ENCODE results near the gene MUC12.
"Not testable (repeated sequence)": the region's sequence is repeated elsewhere in the genome, so short reads cannot be mapped to it uniquely, and the experiment has no call there.

The MUC12 gene

DNA sequence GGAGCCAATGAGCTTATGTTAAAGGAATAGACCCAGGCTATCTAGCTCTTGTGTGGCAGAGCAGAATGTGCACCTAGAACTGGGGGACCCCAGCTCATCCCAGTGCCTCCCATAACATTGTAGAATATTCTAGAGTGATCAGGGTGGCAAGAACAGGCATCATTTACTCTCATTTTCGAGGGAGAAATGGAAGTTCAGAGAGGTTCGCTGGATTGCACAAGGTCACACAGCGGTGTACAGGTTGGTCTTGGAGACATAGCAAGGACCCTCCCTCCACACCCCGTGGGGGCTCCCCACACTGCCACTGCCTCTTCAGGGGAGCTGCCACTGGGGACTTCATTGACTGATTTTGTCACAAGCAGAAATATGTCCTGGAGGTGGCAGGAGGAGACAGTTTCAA is 8.9 kb downstream of the MUC12 start:
- H3K27me3 ChIP-seq (ENCODE audit: insufficient read depth, insufficient read length) = no peaks in the 10 kb centered on the region
- TF ChIP-seq ZNF274 (IDR thresholded peaks at IDR 0.05; ENCODE audit: low read depth, low read length) (no peak), YY1 (IDR thresholded peaks at IDR 0.05; ENCODE audit: insufficient read depth, insufficient read length) (no peak), SUZ12 (IDR thresholded peaks at IDR 0.05; ENCODE audit: extremely low read depth, insufficient read depth, insufficient read length) (no peak)
- H3K36me3 ChIP-seq (ENCODE audit: insufficient read depth, insufficient read length, low read length) = no peaks in the 10 kb centered on the region
- H3K4me1 ChIP-seq (ENCODE audit: insufficient read depth, insufficient read length) = no peaks in the 10 kb centered on the region
- H3K4me3 ChIP-seq (ENCODE audit: insufficient read length, low read depth) = no peak overlapping the region
- no peak for DNase-seq (ENCODE audit: low read depth, low spot score)
- no peaks in the 10 kb centered on the region for H3K9me3 ChIP-seq (ENCODE audit: insufficient read depth, low read length)
- H3K9ac ChIP-seq (ENCODE audit: insufficient read length, low read depth) = no peak overlapping the region

DNA sequence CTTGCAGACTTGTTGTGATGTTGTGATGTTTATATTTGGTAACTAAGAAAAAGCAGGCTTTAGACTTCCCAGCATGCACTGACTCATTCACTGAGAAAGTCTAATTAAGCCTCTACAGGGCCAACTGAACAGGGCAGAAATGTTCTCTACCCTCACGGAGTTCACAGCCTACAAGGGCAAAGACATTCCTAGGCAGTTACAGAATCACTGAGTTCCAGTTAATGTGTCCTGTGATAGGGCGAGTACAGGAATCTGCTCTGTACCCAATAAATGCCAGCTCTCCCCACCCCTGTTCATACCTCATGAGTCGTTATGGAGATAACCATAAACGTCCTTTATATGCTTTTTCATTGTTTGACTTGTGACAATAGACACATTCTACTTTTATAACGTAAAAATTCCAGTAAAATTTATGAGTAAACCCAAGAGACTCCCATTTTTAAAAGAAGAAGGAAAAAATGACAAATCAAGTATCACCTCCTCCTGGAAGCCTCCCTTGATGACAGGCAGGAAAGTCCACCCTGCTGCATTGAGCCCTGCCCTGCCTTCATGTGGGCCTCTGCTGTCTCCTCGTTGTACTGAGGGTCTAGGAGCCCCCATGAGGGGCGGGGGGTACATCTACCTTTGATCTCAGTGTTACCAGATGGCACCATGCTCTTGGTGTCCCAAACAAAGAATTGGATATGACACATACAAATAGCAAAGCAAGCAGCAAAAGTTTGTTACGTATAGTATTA is 14.3 kb downstream of the MUC12 start:
- no peaks in the 10 kb centered on the region for H3K9me3 ChIP-seq (ENCODE audit: insufficient read depth, low read length)
- no peak overlapping the region for H3K4me3 ChIP-seq (ENCODE audit: insufficient read length, low read depth)
- no peak for DNase-seq (ENCODE audit: low read depth, low spot score)
- peaks cover 3% of the 10 kb centered on the region for H3K4me1 ChIP-seq (ENCODE audit: insufficient read depth, insufficient read length)
- no peak overlapping the region for H3K9ac ChIP-seq (ENCODE audit: insufficient read length, low read depth)
- H3K27me3 ChIP-seq (ENCODE audit: insufficient read depth, insufficient read length) = no peaks in the 10 kb centered on the region
- H3K36me3 ChIP-seq (ENCODE audit: insufficient read depth, insufficient read length, low read length) = no peaks in the 10 kb centered on the region
- TF ChIP-seq YY1 (IDR thresholded peaks at IDR 0.05; ENCODE audit: insufficient read depth, insufficient read length) (no peak), ZNF274 (IDR thresholded peaks at IDR 0.05; ENCODE audit: low read depth, low read length) (no peak), SUZ12 (IDR thresholded peaks at IDR 0.05; ENCODE audit: extremely low read depth, insufficient read depth, insufficient read length) (no peak)

DNA sequence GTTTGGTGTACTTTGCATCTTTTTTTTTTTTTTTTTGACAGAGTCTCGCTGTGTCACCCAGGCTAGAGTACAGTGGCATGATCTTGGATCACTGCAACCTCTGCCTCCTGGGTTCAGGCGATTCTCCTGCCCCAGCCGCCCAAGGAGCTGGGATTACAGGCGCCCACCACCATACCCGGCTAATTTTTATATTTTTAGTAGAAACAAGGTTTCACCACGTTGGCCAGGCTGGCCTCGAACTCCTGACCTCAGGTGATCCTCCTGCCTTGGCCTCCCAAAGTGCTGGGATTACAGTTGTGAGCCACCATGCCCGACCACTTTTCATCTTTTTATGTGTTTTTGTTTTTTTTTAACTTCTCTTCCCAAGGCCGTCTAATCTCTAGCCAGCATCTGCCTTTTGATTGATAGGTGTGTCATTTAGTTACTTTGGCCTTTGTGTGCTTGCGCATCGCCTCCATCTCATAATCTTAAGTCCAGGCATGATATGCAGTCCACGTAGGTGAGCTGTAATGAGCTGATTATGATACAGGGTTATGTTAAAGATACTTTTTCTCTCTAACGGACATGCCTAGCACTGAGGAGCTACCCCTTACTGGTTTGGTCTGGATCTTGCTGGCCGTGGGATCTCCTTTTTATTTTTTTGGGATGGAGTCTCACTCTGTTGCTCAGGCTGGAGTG is 15.0 kb downstream of the MUC12 start:
- H3K9me3 ChIP-seq (ENCODE audit: insufficient read depth, low read length); DNase-seq (ENCODE audit: low read depth, low spot score); H3K36me3 ChIP-seq (ENCODE audit: insufficient read depth, insufficient read length, low read length); H3K4me1 ChIP-seq (ENCODE audit: insufficient read depth, insufficient read length); H3K27me3 ChIP-seq (ENCODE audit: insufficient read depth, insufficient read length); H3K4me3 ChIP-seq (ENCODE audit: insufficient read length, low read depth); H3K9ac ChIP-seq (ENCODE audit: insufficient read length, low read depth): not testable (repeated sequence)

DNA sequence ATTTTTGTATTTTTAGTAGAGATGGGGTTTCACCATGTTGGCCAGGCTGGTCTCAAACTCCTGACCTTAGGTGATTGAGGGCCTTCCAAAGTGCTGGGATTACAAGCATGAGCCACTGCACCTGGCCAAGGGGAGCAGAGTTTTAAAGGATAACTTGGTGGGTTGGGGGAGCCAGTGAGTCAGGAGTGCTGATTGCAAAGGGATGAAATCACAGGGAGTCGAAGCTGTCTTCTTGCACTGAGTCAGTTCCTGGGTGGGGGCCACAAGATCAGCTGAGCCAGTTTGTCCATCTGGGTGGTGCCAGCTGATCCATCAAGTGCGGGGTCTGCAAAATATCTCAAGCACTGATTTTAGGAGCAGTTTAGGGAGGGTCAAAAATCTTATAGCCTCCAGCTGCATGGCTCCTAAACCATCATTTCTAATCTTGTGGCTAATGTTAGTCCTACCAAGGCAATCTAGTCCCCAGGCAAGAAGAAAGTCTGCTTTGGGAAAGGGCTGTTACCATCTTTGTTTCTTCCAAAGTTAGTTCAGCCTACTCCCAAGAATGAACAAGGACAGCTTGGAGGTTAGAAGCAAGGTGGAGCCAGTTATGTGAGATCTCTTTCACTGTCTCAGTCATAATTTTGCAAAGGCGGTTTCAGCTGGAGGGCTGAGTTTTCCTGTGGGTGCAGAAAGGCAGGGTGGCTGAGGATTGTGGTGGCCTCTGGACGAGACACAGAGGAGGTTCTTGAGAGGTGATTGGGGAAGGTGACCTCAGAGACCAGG is 15.8 kb downstream of the MUC12 start:
- not testable (repeated sequence) for H3K9ac ChIP-seq (ENCODE audit: insufficient read length, low read depth); H3K9me3 ChIP-seq (ENCODE audit: insufficient read depth, low read length); H3K27me3 ChIP-seq (ENCODE audit: insufficient read depth, insufficient read length); H3K4me3 ChIP-seq (ENCODE audit: insufficient read length, low read depth); H3K36me3 ChIP-seq (ENCODE audit: insufficient read depth, insufficient read length, low read length); DNase-seq (ENCODE audit: low read depth, low spot score); H3K4me1 ChIP-seq (ENCODE audit: insufficient read depth, insufficient read length)

DNA sequence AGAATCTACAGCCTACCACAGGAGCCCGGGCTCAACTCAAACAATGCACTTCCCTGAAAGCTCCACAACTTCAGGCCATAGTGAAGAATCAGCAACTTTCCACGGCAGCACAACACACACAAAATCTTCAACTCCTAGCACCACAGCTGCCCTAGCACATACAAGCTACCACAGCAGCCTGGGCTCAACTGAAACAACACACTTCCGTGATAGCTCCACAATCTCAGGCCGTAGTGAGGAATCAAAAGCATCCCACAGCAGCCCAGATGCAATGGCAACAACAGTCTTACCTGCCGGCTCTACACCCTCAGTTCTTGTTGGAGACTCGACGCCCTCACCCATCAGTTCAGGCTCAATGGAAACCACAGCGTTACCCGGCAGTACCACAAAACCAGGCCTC is 22.3 kb downstream of the MUC12 start:
- no peak for TF ChIP-seq ZNF274 (IDR thresholded peaks at IDR 0.05; ENCODE audit: low read depth, low read length)
- TF ChIP-seq SUZ12 (IDR thresholded peaks at IDR 0.05; ENCODE audit: extremely low read depth, insufficient read depth, insufficient read length) = no peak
- no peak for TF ChIP-seq YY1 (IDR thresholded peaks at IDR 0.05; ENCODE audit: insufficient read depth, insufficient read length)
- no peaks in the 10 kb centered on the region for H3K36me3 ChIP-seq (ENCODE audit: insufficient read depth, insufficient read length, low read length)
- no peak for DNase-seq (ENCODE audit: low read depth, low spot score)
- H3K4me1 ChIP-seq (ENCODE audit: insufficient read depth, insufficient read length) = peaks cover 1% of the 10 kb centered on the region
- H3K4me3 ChIP-seq (ENCODE audit: insufficient read length, low read depth) = no peak overlapping the region
- no peaks in the 10 kb centered on the region for H3K9me3 ChIP-seq (ENCODE audit: insufficient read depth, low read length)
- no peak overlapping the region for H3K9ac ChIP-seq (ENCODE audit: insufficient read length, low read depth)
- H3K27me3 ChIP-seq (ENCODE audit: insufficient read depth, insufficient read length) = no peaks in the 10 kb centered on the region

DNA sequence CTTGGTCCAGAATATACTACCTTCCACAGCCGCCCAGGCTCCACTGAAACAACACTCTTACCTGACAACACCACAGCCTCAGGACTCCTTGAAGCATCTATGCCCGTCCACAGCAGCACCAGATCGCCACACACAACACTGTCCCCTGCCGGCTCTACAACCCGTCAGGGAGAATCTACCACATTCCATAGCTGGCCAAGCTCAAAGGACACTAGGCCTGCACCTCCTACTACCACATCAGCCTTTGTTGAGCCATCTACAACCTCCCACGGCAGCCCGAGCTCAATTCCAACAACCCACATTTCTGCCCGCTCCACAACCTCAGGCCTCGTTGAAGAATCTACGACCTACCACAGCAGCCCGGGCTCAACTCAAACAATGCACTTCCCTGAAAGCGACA is 22.9 kb downstream of the MUC12 start:
- not testable (repeated sequence) for H3K27me3 ChIP-seq (ENCODE audit: insufficient read depth, insufficient read length); H3K36me3 ChIP-seq (ENCODE audit: insufficient read depth, insufficient read length, low read length); DNase-seq (ENCODE audit: low read depth, low spot score); H3K4me3 ChIP-seq (ENCODE audit: insufficient read length, low read depth); H3K9ac ChIP-seq (ENCODE audit: insufficient read length, low read depth); H3K4me1 ChIP-seq (ENCODE audit: insufficient read depth, insufficient read length); H3K9me3 ChIP-seq (ENCODE audit: insufficient read depth, low read length)

DNA sequence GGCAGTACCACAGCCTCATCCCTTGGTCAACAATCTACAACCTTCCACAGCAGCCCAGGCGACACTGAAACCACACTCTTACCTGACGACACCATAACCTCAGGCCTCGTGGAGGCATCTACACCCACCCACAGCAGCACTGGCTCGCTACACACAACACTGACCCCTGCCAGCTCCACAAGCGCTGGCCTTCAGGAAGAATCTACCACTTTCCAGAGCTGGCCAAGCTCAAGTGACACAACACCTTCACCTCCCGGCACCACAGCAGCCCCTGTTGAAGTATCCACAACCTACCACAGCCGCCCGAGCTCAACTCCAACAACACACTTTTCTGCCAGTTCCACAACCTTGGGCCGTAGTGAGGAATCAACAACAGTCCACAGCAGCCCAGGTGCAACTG is 25.3 kb downstream of the MUC12 start:
- DNase-seq (ENCODE audit: low read depth, low spot score); H3K4me1 ChIP-seq (ENCODE audit: insufficient read depth, insufficient read length): not testable (repeated sequence)

DNA sequence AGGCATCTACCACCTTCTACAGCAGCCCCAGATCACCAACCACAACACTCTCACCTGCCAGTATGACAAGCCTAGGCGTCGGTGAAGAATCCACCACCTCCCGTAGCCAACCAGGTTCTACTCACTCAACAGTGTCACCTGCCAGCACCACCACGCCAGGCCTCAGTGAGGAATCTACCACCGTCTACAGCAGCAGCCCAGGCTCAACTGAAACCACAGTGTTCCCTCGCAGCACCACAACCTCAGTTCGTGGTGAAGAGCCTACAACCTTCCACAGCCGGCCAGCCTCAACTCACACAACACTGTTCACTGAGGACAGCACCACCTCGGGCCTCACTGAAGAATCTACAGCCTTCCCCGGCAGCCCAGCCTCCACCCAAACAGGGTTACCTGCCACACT is 29.2 kb downstream of the MUC12 start:
- H3K36me3 ChIP-seq (ENCODE audit: insufficient read depth, insufficient read length, low read length); H3K27me3 ChIP-seq (ENCODE audit: insufficient read depth, insufficient read length); H3K9me3 ChIP-seq (ENCODE audit: insufficient read depth, low read length); H3K9ac ChIP-seq (ENCODE audit: insufficient read length, low read depth); H3K4me3 ChIP-seq (ENCODE audit: insufficient read length, low read depth); H3K4me1 ChIP-seq (ENCODE audit: insufficient read depth, insufficient read length); DNase-seq (ENCODE audit: low read depth, low spot score): not testable (repeated sequence)

More for the DNA sequence above, 25.3 kb downstream of the MUC12 start:
- not testable (repeated sequence) for H3K27me3 ChIP-seq (ENCODE audit: insufficient read depth, insufficient read length); H3K36me3 ChIP-seq (ENCODE audit: insufficient read depth, insufficient read length, low read length); H3K9ac ChIP-seq (ENCODE audit: insufficient read length, low read depth); H3K4me3 ChIP-seq (ENCODE audit: insufficient read length, low read depth); H3K9me3 ChIP-seq (ENCODE audit: insufficient read depth, low read length)

DNA sequence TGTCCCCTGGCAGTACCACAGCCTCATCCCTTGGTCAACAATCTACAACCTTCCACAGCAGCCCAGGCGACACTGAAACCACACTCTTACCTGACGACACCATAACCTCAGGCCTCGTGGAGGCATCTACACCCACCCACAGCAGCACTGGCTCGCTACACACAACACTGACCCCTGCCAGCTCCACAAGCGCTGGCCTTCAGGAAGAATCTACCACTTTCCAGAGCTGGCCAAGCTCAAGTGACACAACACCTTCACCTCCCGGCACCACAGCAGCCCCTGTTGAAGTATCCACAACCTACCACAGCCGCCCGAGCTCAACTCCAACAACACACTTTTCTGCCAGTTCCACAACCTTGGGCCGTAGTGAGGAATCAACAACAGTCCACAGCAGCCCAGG is 30.0 kb downstream of the MUC12 start:
- not testable (repeated sequence) for H3K36me3 ChIP-seq (ENCODE audit: insufficient read depth, insufficient read length, low read length); H3K9ac ChIP-seq (ENCODE audit: insufficient read length, low read depth); H3K4me1 ChIP-seq (ENCODE audit: insufficient read depth, insufficient read length); DNase-seq (ENCODE audit: low read depth, low spot score); H3K9me3 ChIP-seq (ENCODE audit: insufficient read depth, low read length); H3K27me3 ChIP-seq (ENCODE audit: insufficient read depth, insufficient read length); H3K4me3 ChIP-seq (ENCODE audit: insufficient read length, low read depth)

DNA sequence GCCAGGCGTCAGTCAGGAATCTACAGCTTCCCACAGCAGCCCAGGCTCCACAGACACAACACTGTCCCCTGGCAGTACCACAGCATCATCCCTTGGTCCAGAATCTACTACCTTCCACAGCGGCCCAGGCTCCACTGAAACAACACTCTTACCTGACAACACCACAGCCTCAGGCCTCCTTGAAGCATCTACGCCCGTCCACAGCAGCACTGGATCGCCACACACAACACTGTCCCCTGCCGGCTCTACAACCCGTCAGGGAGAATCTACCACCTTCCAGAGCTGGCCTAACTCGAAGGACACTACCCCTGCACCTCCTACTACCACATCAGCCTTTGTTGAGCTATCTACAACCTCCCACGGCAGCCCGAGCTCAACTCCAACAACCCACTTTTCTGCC is 30.7 kb downstream of the MUC12 start:
- H3K4me3 ChIP-seq (ENCODE audit: insufficient read length, low read depth); H3K9me3 ChIP-seq (ENCODE audit: insufficient read depth, low read length); H3K4me1 ChIP-seq (ENCODE audit: insufficient read depth, insufficient read length); DNase-seq (ENCODE audit: low read depth, low spot score); H3K36me3 ChIP-seq (ENCODE audit: insufficient read depth, insufficient read length, low read length); H3K9ac ChIP-seq (ENCODE audit: insufficient read length, low read depth); H3K27me3 ChIP-seq (ENCODE audit: insufficient read depth, insufficient read length): not testable (repeated sequence)

DNA sequence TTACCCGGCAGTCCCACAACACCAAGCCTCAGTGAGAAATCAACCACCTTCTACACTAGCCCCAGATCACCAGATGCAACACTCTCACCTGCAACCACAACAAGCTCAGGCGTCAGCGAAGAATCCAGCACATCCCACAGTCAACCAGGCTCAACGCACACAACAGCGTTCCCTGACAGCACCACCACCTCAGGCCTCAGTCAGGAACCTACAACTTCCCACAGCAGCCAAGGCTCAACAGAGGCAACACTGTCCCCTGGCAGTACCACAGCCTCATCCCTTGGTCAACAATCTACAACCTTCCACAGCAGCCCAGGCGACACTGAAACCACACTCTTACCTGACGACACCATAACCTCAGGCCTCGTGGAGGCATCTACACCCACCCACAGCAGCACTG is 33.0 kb downstream of the MUC12 start:
- not testable (repeated sequence) for H3K36me3 ChIP-seq (ENCODE audit: insufficient read depth, insufficient read length, low read length); H3K9ac ChIP-seq (ENCODE audit: insufficient read length, low read depth); DNase-seq (ENCODE audit: low read depth, low spot score); H3K4me3 ChIP-seq (ENCODE audit: insufficient read length, low read depth); H3K4me1 ChIP-seq (ENCODE audit: insufficient read depth, insufficient read length); H3K27me3 ChIP-seq (ENCODE audit: insufficient read depth, insufficient read length); H3K9me3 ChIP-seq (ENCODE audit: insufficient read depth, low read length)
